HepG2 (cell line): Measurements from ENCODE around the gene GPS1. TPM values are rescaled to one million over a fixed set of nuclear protein-coding genes. Genes with fewer than 3 reads are reported as not detected.

Experiments used
- ATAC-seq: fragments of 200-7000 bp; cut with Tn5 transposase; 3 replicates; pipeline ENCODE4 v1.9.1; 2020; ENCODE audit warnings: mild to moderate bottlenecking, moderate library complexity
- BruUV-seq: library from RNA; stranded (reverse); fragments of 400-500 nt; replicated peaks from 2 replicates; lab custom pipeline; 2021; lab: Mats Ljungman, UMichigan
- CTCF ChIA-PET: fragments of 300-600 bp; formaldehyde crosslinking; extraction: SDS; loops from one replicate; lab custom pipeline; 2021; ENCODE audit warnings: low total read pairs, inconsistent platforms, low intra/inter-chr PET ratio; lab: Yijun Ruan, JAX
- POLR2A ChIA-PET: fragments of 350-600 bp; sonication (Branson Sonifier 250); formaldehyde crosslinking; loops from one replicate; lab custom pipeline; 2020; ENCODE audit warnings: antibody characterized with exemption, inconsistent platforms; lab: Yijun Ruan, JAX
- DNase-seq: peaks from one replicate; pipeline ENCODE4 v3.0.0-alpha.2; 2015; ENCODE audit warnings: low spot score
- FAIRE-seq: peaks from 3 replicates; lab custom pipeline; 2011; peaks lifted over from hg19 to GRCh38; lab: Jason Lieb, UNC
- H2AFZ ChIP-seq: one replicate; pipeline ENCODE4 v1.6.1; 2011; ENCODE audit warnings: low read length, inconsistent platforms
- H3K27ac ChIP-seq: fragments of 300-600 bp; 3 replicates; pipeline ENCODE4 v1.8.0; 2011; ENCODE audit warnings: mixed run types, mild to moderate bottlenecking, mixed read lengths, low read length, inconsistent platforms; ENCODE audit not compliant: insufficient read depth; ENCODE audit errors: extremely low read length
- H3K27me3 ChIP-seq, 2 experiments: fragments of 200-600 bp in 1 of 2; 2 replicates in 1 of 2; 3 replicates in 1 of 2; pipeline versions ENCODE4 v1.6.0 to v1.8.0; 2011; ENCODE audit warnings: low read length in 2 of 2, mild to moderate bottlenecking in 2 of 2, moderate library complexity in 2 of 2, inconsistent platforms in 1 of 2; ENCODE audit not compliant: insufficient read depth in 2 of 2, control insufficient read depth in 1 of 2
- H3K36me3 ChIP-seq, 2 experiments: fragments of 200-600 bp in 1 of 2; replicated peaks in 1 of 2; 2 replicates in 1 of 2; 3 replicates in 1 of 2; pipeline versions ENCODE4 v1.5.1 to v1.8.0; 2011; ENCODE audit warnings: low read length in 2 of 2, inconsistent platforms in 1 of 2; ENCODE audit not compliant: insufficient read depth in 2 of 2, control insufficient read depth in 1 of 2
- H3K4me1 ChIP-seq: 2 replicates; pipeline ENCODE4 v1.5.1; 2012; ENCODE audit warnings: low read length, inconsistent platforms; ENCODE audit not compliant: insufficient read depth
- H3K4me2 ChIP-seq: 2 replicates; pipeline ENCODE4 v1.6.0; 2011; ENCODE audit warnings: low read depth, low read length, inconsistent platforms
- H3K4me3 ChIP-seq, 3 experiments: fragments of 200-600 bp in 1 of 3; sonication (generic), shearing (Covaris generic) in 1 of 3; replicated peaks in 1 of 3; 2 replicates each; pipeline ENCODE4 v1.5.1; 2011 to 2016; ENCODE audit warnings: low read length in 3 of 3, inconsistent platforms in 2 of 3, low read depth in 2 of 3, mild to moderate bottlenecking in 2 of 3, control low read depth in 1 of 3, mixed read lengths in 1 of 3; ENCODE audit not compliant: insufficient read depth in 1 of 3
- H3K79me2 ChIP-seq: one replicate; pipeline ENCODE4 v1.6.1; 2011; ENCODE audit warnings: low read length, inconsistent platforms; ENCODE audit not compliant: insufficient read depth
- H3K9ac ChIP-seq: 2 replicates; pipeline ENCODE4 v1.6.0; 2011; ENCODE audit warnings: mild to moderate bottlenecking, low read depth, low read length, inconsistent platforms; ENCODE audit not compliant: insufficient read depth
- H3K9me3 ChIP-seq: 2 replicates; pipeline ENCODE4 v1.5.1; 2012; ENCODE audit warnings: mild to moderate bottlenecking, low read length
- H4K20me1 ChIP-seq: 2 replicates; pipeline ENCODE4 v1.6.0; 2011; ENCODE audit warnings: inconsistent platforms, mild to moderate bottlenecking, low read length, moderate library complexity; ENCODE audit not compliant: insufficient read depth
- AGO1 ChIP-seq: fragments of 200-400 bp; formaldehyde crosslinking; IDR thresholded peaks from 2 replicates; pipeline ENCODE4 v1.6.1; 2017; ENCODE audit warnings: mild to moderate bottlenecking, low read depth, low read length, moderate library complexity; ENCODE audit not compliant: poor library complexity, severe bottlenecking
- ARID4A ChIP-seq: sonication (generic); formaldehyde crosslinking; IDR thresholded peaks from 2 replicates; pipeline ENCODE4 v1.5.0; 2020; ENCODE audit warnings: mild to moderate bottlenecking, missing genetic modification reagents, borderline replicate concordance
- GMEB1 ChIP-seq: sonication (generic); formaldehyde crosslinking; IDR thresholded peaks from 2 replicates; pipeline ENCODE4 v1.5.1; 2020; ENCODE audit warnings: missing genetic modification reagents, mild to moderate bottlenecking, borderline replicate concordance
- MED1 ChIP-seq: sonication (generic); formaldehyde crosslinking; IDR thresholded peaks from 2 replicates; pipeline ENCODE4 v1.4.0; 2020; ENCODE audit warnings: missing genetic modification reagents
- NFKB2 ChIP-seq: sonication (generic); formaldehyde crosslinking; IDR thresholded peaks from 2 replicates; pipeline ENCODE4 v1.4.0; 2020; ENCODE audit warnings: missing genetic modification reagents, borderline replicate concordance
- POLR2A ChIP-seq, 2 experiments: IDR thresholded peaks; 2 replicates each; pipeline ENCODE4 v1.6.1; 2011; ENCODE audit warnings: low read depth in 2 of 2, low read length in 2 of 2, mild to moderate bottlenecking in 1 of 2, moderate library complexity in 1 of 2; ENCODE audit not compliant: insufficient read depth in 1 of 2
- STAG1 ChIP-seq: sonication (generic); formaldehyde crosslinking; IDR thresholded peaks from 2 replicates; pipeline ENCODE4 v1.4.0; 2020; ENCODE audit warnings: missing genetic modification reagents
- ZNF260 ChIP-seq: sonication (generic); formaldehyde crosslinking; IDR thresholded peaks from 2 replicates; pipeline ENCODE4 v1.4.0; 2020; ENCODE audit warnings: missing genetic modification reagents, low read depth, mild to moderate bottlenecking, borderline replicate concordance
- ZNF329 ChIP-seq: sonication (generic); formaldehyde crosslinking; IDR thresholded peaks from 2 replicates; pipeline ENCODE4 v1.9.0; 2021; ENCODE audit warnings: low read depth, mild to moderate bottlenecking, missing genetic modification reagents
- ZNF570 ChIP-seq: sonication (generic); formaldehyde crosslinking; IDR thresholded peaks from 2 replicates; pipeline ENCODE4 v1.4.0; 2020; ENCODE audit warnings: mild to moderate bottlenecking, missing genetic modification reagents, borderline replicate concordance
- ZNF687 ChIP-seq: sonication (generic); formaldehyde crosslinking; IDR thresholded peaks from 2 replicates; pipeline ENCODE4 v1.5.1; 2020; ENCODE audit warnings: mild to moderate bottlenecking, missing genetic modification reagents, moderate library complexity
- ZNF768 ChIP-seq: sonication (generic); formaldehyde crosslinking; IDR thresholded peaks from 2 replicates; pipeline ENCODE4 v1.4.0; 2020; ENCODE audit warnings: missing genetic modification reagents
- WGBS: methylation state at CpG from one replicate; pipeline ENCODE4 v1.1.6; 2017; ENCODE audit warnings: low lambda C conversion rate; 5-methylcytosine and 5-hydroxymethylcytosine counted together
- in situ Hi-C: cut with HindIII; loops from 2 replicates; pipeline ENCODE4 v1.10.0; 2017; ENCODE audit warnings: low pct_unique_long_range_greater_than_20kb; ENCODE audit not compliant: extremely low pct_ligation_motif_present
- intact Hi-C: fragments of 100-400 bp; cut with micrococcal nuclease; formaldehyde crosslinking; loops from one replicate; pipeline ENCODE4 v1.10.0; 2022; ENCODE audit not compliant: unreplicated experiment
- polyA plus RNA-seq, 8 experiments: library from polyadenylated mRNA; depleted of rRNA in 3 of 8; stranded (reverse) in 7 of 8; unstranded in 1 of 8; fragments of >200 nt; fragmentation: Illumina TruSeq in 4 of 8; extraction: Trizol in 4 of 8; gene quantifications; 2 replicates each; pipeline versions ENCODE4 v1.2.1 to v1.2.3, GENCODE V29; 2011 to 2016; ENCODE audit warnings: low read depth in 4 of 8, missing spikeins in 1 of 8, mixed read lengths in 1 of 8; ENCODE audit not compliant: insufficient read depth in 1 of 8
- total RNA-seq, 5 experiments: library from RNA; depleted of rRNA; stranded (reverse); fragments of >200 nt; fragmentation: Illumina TruSeq; extraction: Trizol; gene quantifications; 2 replicates each; pipeline ENCODE4 v1.2.3, GENCODE V29; 2016; ENCODE audit warnings: low read depth in 1 of 5

Gene GPS1
- total and polyA plus RNA-seq, 2 of the 13 experiments (the other 11 are each of a cell fraction or from before 2014, with no cell fraction given) = 124 to 128 TPM

GRCh38 chr17:82062076-82062983 lies 10.6 kb downstream of the GPS1 start:
- Histone ChIP-seq H3K9ac (no peak overlapping the region), H3K36me3 (peaks cover 35 to 54% of the 10 kb centered on the region in 2 experiments), H3K4me3 (no peak overlapping the region), H4K20me1 (no peaks in the 10 kb centered on the region), H3K9me3 (no peaks in the 10 kb centered on the region), H3K79me2 (peaks cover 20% of the 10 kb centered on the region), H3K27me3 (no peaks in the 10 kb centered on the region), H3K4me1 (peaks cover 41% of the 10 kb centered on the region), H3K27ac (no peak overlapping the region), H2AFZ (no peak overlapping the region), H3K4me2 (no peak overlapping the region)
- 97% methylated on average over 19 of the region's 24 CpGs for WGBS
- BruUV-seq = no TSS peak
- ChIA-PET CTCF (no interaction called here), POLR2A (no interaction called here)
- intact Hi-C loops = no loop called here
- ATAC-seq (peak; percentile 40), FAIRE-seq (no peak), DNase-seq (no peak)
- in situ Hi-C loops = no loop called here
- TF ChIP-seq STAG1 (peak; percentile 49), ZNF768 (CRISPR knock-in tag) (0 out of 2 replicates have a peak, but pooled peaks have one; percentile 17), MED1 (CRISPR knock-in tag) (0 out of 2 replicates have a peak, but pooled peaks have one; percentile 19), ARID4A (CRISPR knock-in tag) (peak; percentile 15), AGO1 (peak; percentile 75), GMEB1 (no peak), ZNF687 (CRISPR knock-in tag) (peak; percentile 35; the same call in 1 of the 2 replicates), ZNF329 (CRISPR knock-in tag) (0 out of 2 replicates have a peak, but pooled peaks have one; percentile 25), ZNF260 (CRISPR knock-in tag) (no peak), POLR2A (IDR thresholded peaks at IDR 0.05; ENCODE audit: insufficient read depth in 1 of 2, low read depth in 2 of 2, low read length in 2 of 2) (0 out of 4 replicates have a peak, but pooled peaks of 1 of the 2 experiments have one; percentile 16), NFKB2 (CRISPR knock-in tag) (peak; percentile 30; the same call in 1 of the 2 replicates), ZNF570 (CRISPR knock-in tag) (no peak)
